Measurements from ENCODE around the gene KCNIP3.

The KCNIP3 gene

GRCh38 chr2:95345081-95345562 is 48.0 kb downstream of the KCNIP3 start:
- no peak for TF ChIP-seq CTCF (IDR thresholded peaks at IDR 0.05; ENCODE audit: low read depth, low read length)
- no peak for DNase-seq
- no peaks in the 10 kb centered on the region for H3K4me1 ChIP-seq
- no peaks in the 10 kb centered on the region for H3K9me3 ChIP-seq
- H3K36me3 ChIP-seq = no peaks in the 10 kb centered on the region
- H3K4me3 ChIP-seq (ENCODE audit: low read depth, low read length) = peak overlapping the region; percentile 6; the same call in 1 of the 2 replicates
- H3K27me3 ChIP-seq = peaks cover 26% of the 10 kb centered on the region

GRCh38 chr2:95345563-95346230 is 48.5 kb downstream of the KCNIP3 start:
- H3K4me3 ChIP-seq (ENCODE audit: low read depth, low read length) = peak overlapping the region; percentile 32
- peak; percentile 64 for TF ChIP-seq CTCF (IDR thresholded peaks at IDR 0.05; ENCODE audit: low read depth, low read length)
- peak; percentile 73 for DNase-seq
- H3K9me3 ChIP-seq = no peaks in the 10 kb centered on the region
- peaks cover 26% of the 10 kb centered on the region for H3K27me3 ChIP-seq
- H3K4me1 ChIP-seq = no peaks in the 10 kb centered on the region
- no peaks in the 10 kb centered on the region for H3K36me3 ChIP-seq

- TF ChIP-seq CTCF (IDR thresholded peaks at IDR 0.05; ENCODE audit: low read depth, low read length) = no peak
- Histone ChIP-seq H3K4me3 (ENCODE audit: low read depth, low read length) (no peak overlapping the region), H3K36me3 (no peaks in the 10 kb centered on the region), H3K4me1 (no peaks in the 10 kb centered on the region), H3K9me3 (no peaks in the 10 kb centered on the region), H3K27me3 (peaks cover 26% of the 10 kb centered on the region)
- no peak for DNase-seq
Observed at GRCh38 chr2:95346231-95346737, 49.1 kb downstream of the KCNIP3 start.

- Histone ChIP-seq H3K9me3 (no peaks in the 10 kb centered on the region), H3K27me3 (peaks cover 26% of the 10 kb centered on the region), H3K4me3 (ENCODE audit: low read depth, low read length) (no peak overlapping the region), H3K36me3 (no peaks in the 10 kb centered on the region), H3K4me1 (no peaks in the 10 kb centered on the region)
- DNase-seq = no peak
- TF ChIP-seq CTCF (IDR thresholded peaks at IDR 0.05; ENCODE audit: low read depth, low read length) = no peak
Observed at GRCh38 chr2:95346738-95347671, 49.9 kb downstream of the KCNIP3 start.

GRCh38 chr2:95347681-95348608 is 50.8 kb downstream of the KCNIP3 start:
- Histone ChIP-seq H3K36me3 (no peaks in the 10 kb centered on the region), H3K4me3 (ENCODE audit: low read depth, low read length) (no peak overlapping the region), H3K9me3 (no peaks in the 10 kb centered on the region), H3K27me3 (peaks cover 26% of the 10 kb centered on the region), H3K4me1 (no peaks in the 10 kb centered on the region)
- no peak for TF ChIP-seq CTCF (IDR thresholded peaks at IDR 0.05; ENCODE audit: low read depth, low read length)
- DNase-seq = no peak

Data from BE2C (cell line).